Measurements from ENCODE around the gene SLC25A39.
"Not testable (repeated sequence)": the region's sequence is repeated elsewhere in the genome, so short reads cannot be mapped to it uniquely, and the experiment has no call there.

Gene SLC25A39, protein sequence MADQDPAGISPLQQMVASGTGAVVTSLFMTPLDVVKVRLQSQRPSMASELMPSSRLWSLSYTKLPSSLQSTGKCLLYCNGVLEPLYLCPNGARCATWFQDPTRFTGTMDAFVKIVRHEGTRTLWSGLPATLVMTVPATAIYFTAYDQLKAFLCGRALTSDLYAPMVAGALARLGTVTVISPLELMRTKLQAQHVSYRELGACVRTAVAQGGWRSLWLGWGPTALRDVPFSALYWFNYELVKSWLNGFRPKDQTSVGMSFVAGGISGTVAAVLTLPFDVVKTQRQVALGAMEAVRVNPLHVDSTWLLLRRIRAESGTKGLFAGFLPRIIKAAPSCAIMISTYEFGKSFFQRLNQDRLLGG

GRCh38 chr17:44324571-44325275 is at the start of gene SLC25A39:
Gene SLC25A39, minus strand, starts transcription at chr17:44324823. Its CDS starts 1,261 bp downstream, at chr17:44323562.
- H3K4me3 Mint-ChIP-seq = peak within 1 kb of the TSS; percentile 96
- H3K9me3 Mint-ChIP-seq = no peaks in the 10 kb centered on the region
- ATAC-seq (ENCODE audit: low read depth) = peak; percentile 63
- H3K36me3 Mint-ChIP-seq = peaks cover 8% of the 10 kb centered on the region
- H3K4me1 Mint-ChIP-seq = peaks cover 16% of the 10 kb centered on the region
- DNase-seq (ENCODE audit: low spot score in 2 of 2) = peak; percentile 96 to 98
- no peaks in the 10 kb centered on the region for H3K27me3 Mint-ChIP-seq
- H3K27ac Mint-ChIP-seq = peak within 1 kb of the TSS; percentile 99

- H3K4me1 Mint-ChIP-seq = peaks cover 5% of the 10 kb centered on the region
- H3K27ac Mint-ChIP-seq = no peak overlapping the region
- ATAC-seq (ENCODE audit: low read depth) = no peak
Observed at GRCh38 chr17:44372036-44372435, 47.4 kb upstream of the SLC25A39 start.

DNA sequence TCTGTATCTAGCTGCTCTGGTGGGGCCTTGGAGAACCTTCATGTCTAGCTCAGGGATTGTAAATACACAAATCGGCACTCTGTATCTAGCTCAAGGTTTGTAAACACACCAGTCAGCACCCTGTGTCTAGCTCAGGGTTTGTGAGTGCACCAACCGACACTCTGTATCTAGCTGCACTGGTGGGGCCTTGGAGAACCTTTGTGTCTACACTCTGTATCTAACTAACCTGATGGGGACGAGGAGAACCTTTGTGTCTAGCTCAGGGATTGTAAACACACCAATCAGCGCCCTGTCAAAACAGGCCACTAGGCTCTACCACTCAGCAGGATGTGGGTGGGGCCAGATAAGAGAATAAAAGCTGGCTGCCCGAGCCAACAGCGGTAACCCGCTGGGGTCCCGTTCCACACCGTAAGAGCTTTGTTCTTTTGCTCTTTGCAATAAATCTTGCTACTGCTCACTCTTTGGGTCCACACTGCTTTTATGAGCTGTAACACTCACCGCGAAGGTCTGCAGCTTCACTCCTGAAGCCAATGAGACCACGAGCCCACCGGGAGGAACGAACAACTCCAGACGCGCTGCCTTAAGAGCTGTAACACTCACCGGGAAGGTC is 44.9 kb upstream of the SLC25A39 start:
- H3K4me3 Mint-ChIP-seq = peak overlapping the region; percentile 11
- not testable (repeated sequence) for H3K36me3 Mint-ChIP-seq; H3K9me3 Mint-ChIP-seq; DNase-seq (ENCODE audit: low spot score in 2 of 2); H3K27ac Mint-ChIP-seq; ATAC-seq (ENCODE audit: low read depth); H3K4me1 Mint-ChIP-seq
- peaks cover 30% of the 10 kb centered on the region for H3K27me3 Mint-ChIP-seq

More at GRCh38 chr17:44372036-44372435, 47.4 kb upstream of the SLC25A39 start:
- DNase-seq (ENCODE audit: low spot score in 2 of 2) = no peak
- H3K36me3 Mint-ChIP-seq = no peaks in the 10 kb centered on the region
- H3K27me3 Mint-ChIP-seq = peaks cover 38% of the 10 kb centered on the region
- H3K9me3 Mint-ChIP-seq = no peaks in the 10 kb centered on the region
- H3K4me3 Mint-ChIP-seq = no peak overlapping the region

GRCh38 chr17:44368391-44369243 is 44.0 kb upstream of the SLC25A39 start:
- not testable (repeated sequence) for H3K36me3 Mint-ChIP-seq; H3K4me1 Mint-ChIP-seq; H3K4me3 Mint-ChIP-seq; H3K9me3 Mint-ChIP-seq; DNase-seq (ENCODE audit: low spot score in 2 of 2); ATAC-seq (ENCODE audit: low read depth); H3K27ac Mint-ChIP-seq
- H3K27me3 Mint-ChIP-seq = peaks cover 26% of the 10 kb centered on the region

GRCh38 chr17:44367231-44367979 is 42.8 kb upstream of the SLC25A39 start:
- H3K27me3 Mint-ChIP-seq = peaks cover 23% of the 10 kb centered on the region
- no peak overlapping the region for H3K4me3 Mint-ChIP-seq
- peaks cover 2% of the 10 kb centered on the region for H3K4me1 Mint-ChIP-seq
- H3K9me3 Mint-ChIP-seq = no peaks in the 10 kb centered on the region
- ATAC-seq (ENCODE audit: low read depth) (no peak), DNase-seq (ENCODE audit: low spot score in 2 of 2) (no peak)
- H3K36me3 Mint-ChIP-seq = no peaks in the 10 kb centered on the region
- no peak overlapping the region for H3K27ac Mint-ChIP-seq

- not testable (repeated sequence) for DNase-seq (ENCODE audit: low spot score in 2 of 2); H3K9me3 Mint-ChIP-seq; H3K27ac Mint-ChIP-seq; H3K4me1 Mint-ChIP-seq; H3K36me3 Mint-ChIP-seq; ATAC-seq (ENCODE audit: low read depth)
- Mint-ChIP-seq H3K4me3 (peak overlapping the region; percentile 44), H3K27me3 (peaks cover 19% of the 10 kb centered on the region)
Observed at GRCh38 chr17:44365051-44365450, 40.4 kb upstream of the SLC25A39 start.

- ATAC-seq (ENCODE audit: low read depth) (peak; percentile 88), DNase-seq (ENCODE audit: low spot score in 2 of 2) (peak; percentile 75 to 79)
- Mint-ChIP-seq H3K4me1 (peaks cover 14% of the 10 kb centered on the region), H3K36me3 (no peaks in the 10 kb centered on the region), H3K27ac (no peak within 1 kb of the TSS), H3K9me3 (no peaks in the 10 kb centered on the region), H3K4me3 (peak within 1 kb of the TSS; percentile 79), H3K27me3 (peaks cover 17% of the 10 kb centered on the region)
Observed at GRCh38 chr17:44363613-44364159, 39.1 kb upstream of the SLC25A39 start, which contains the start of gene FAM171A2. Gene FAM171A2, minus strand, starts transcription at chr17:44363853. Its CDS starts 139 bp downstream, at chr17:44363714.

DNA sequence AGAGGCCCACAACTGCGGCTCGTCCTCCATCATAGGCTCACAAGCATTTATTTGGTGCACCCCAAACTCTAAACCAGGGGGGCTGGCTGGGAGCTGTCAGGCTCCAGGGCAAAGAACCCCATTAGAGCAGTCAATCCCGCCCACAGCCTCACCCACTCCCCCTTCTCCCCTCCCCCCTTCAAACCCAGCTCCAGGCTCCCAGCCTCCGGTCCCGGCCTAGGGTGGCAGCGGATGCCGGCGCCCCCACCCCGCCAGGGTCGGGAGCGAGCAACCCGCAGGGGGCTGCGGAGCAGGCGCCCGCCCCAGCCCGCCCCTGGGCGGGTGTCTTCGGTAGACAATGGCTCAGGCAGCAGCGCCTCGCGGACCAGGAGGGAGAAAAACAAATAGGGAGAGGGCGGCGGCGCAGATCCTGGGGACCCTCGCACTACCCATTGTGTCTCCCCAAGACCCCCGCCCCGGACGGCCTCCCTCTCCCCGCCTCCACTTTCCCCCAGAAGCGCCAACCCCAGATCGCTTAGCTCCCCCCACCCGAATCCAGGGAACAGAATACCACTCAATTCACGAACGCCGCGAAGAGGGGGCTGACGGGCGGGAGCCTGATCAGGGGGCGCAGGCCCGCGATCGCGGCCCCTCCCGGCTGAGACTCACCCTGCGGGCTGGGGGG is 38.5 kb upstream of the SLC25A39 start:
- Mint-ChIP-seq H3K27me3 (peaks cover 14% of the 10 kb centered on the region), H3K4me1 (peaks cover 16% of the 10 kb centered on the region), H3K27ac (no peak overlapping the region), H3K9me3 (no peaks in the 10 kb centered on the region), H3K36me3 (no peaks in the 10 kb centered on the region), H3K4me3 (peak overlapping the region; percentile 65)
- peak; percentile 28 for ATAC-seq (ENCODE audit: low read depth)
- DNase-seq (ENCODE audit: low spot score in 2 of 2) = peak in 1 of 2 donors; percentile 50

DNA sequence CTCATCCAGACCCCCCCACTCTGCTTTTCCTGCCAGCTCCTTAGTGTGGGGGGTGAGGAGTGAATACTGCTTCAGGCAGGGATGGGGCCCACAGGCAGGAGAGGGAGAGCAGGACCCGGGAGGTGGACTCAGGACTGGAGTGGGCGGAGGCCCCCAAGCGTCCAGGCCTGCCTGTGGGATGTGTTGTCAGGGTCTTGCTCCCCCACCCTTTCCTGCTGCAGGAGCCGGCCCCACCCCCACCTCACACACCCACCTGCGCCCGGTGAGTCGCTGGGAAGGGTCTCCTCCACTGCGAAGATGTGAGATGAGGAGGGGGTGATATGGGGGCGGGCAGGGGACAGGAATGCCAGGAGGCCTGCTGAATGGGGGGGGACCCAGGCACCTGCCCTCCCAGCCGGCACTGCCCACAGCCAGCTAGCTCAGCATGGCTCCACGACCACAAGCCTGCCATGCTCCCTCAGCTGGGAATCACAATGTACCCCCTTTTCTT is 37.9 kb upstream of the SLC25A39 start:
- Mint-ChIP-seq H3K4me3 (peak overlapping the region; percentile 60), H3K27ac (no peak overlapping the region)

GRCh38 chr17:44361292-44362260 is 37.0 kb upstream of the SLC25A39 start:
- no peak overlapping the region for H3K4me3 Mint-ChIP-seq

More for the DNA sequence above, 37.9 kb upstream of the SLC25A39 start:
- Mint-ChIP-seq H3K9me3 (no peaks in the 10 kb centered on the region), H3K4me1 (peaks cover 16% of the 10 kb centered on the region), H3K36me3 (no peaks in the 10 kb centered on the region), H3K27me3 (peaks cover 12% of the 10 kb centered on the region)
- ATAC-seq (ENCODE audit: low read depth) (no peak), DNase-seq (ENCODE audit: low spot score in 2 of 2) (no peak)

GRCh38 chr17:44360826-44361225 is 36.2 kb upstream of the SLC25A39 start:
- Mint-ChIP-seq H3K4me3 (no peak overlapping the region), H3K36me3 (no peaks in the 10 kb centered on the region), H3K9me3 (no peaks in the 10 kb centered on the region), H3K27me3 (peaks cover 5% of the 10 kb centered on the region), H3K4me1 (peaks cover 16% of the 10 kb centered on the region), H3K27ac (no peak overlapping the region)
- ATAC-seq (ENCODE audit: low read depth) = no peak
- no peak for DNase-seq (ENCODE audit: low spot score in 2 of 2)

More at GRCh38 chr17:44361292-44362260, 37.0 kb upstream of the SLC25A39 start:
- DNase-seq (ENCODE audit: low spot score in 2 of 2) (no peak), ATAC-seq (ENCODE audit: low read depth) (no peak)
- peaks cover 7% of the 10 kb centered on the region for H3K27me3 Mint-ChIP-seq
- H3K9me3 Mint-ChIP-seq = no peaks in the 10 kb centered on the region
- H3K4me1 Mint-ChIP-seq = peaks cover 16% of the 10 kb centered on the region
- H3K27ac Mint-ChIP-seq = no peak overlapping the region
- no peaks in the 10 kb centered on the region for H3K36me3 Mint-ChIP-seq

All from memory B cell (primary cell).